K562 (cell line): ENCODE results near the gene TAC3. TPM values are rescaled to one million over a fixed set of nuclear protein-coding genes. Genes with fewer than 3 reads are reported as not detected.

Experiments used
- CHD1 ChIP-seq: fragments of 200-600 bp; sonication (generic); IDR thresholded peaks from one replicate; pipeline ENCODE4 v1.6.1; 2012; ENCODE audit warnings: mild to moderate bottlenecking, moderate library complexity, low read length, inconsistent platforms
- FOSL1 ChIP-seq: fragments of 200-800 bp; sonication (Bioruptor generic); conservative IDR thresholded peaks from 2 replicates; pipeline ENCODE4 v1.6.1; 2016; ENCODE audit warnings: missing genetic modification characterization, missing compliant biosample characterization
- FOXA3 ChIP-seq, 2 experiments: fragments of 450-650 bp in 1 of 2; sonication (generic) in 1 of 2; formaldehyde crosslinking; IDR thresholded peaks in 1 of 2; conservative IDR thresholded peaks in 1 of 2; 2 replicates each; pipeline versions ENCODE4 v1.4.0 to v1.8.0; 2020 to 2022; ENCODE audit warnings: mild to moderate bottlenecking in 2 of 2, missing genetic modification reagents in 1 of 2
- MAZ ChIP-seq, 2 experiments: fragments of 450-650 bp in 1 of 2; sonication (generic) in 1 of 2; formaldehyde crosslinking; IDR thresholded peaks in 1 of 2; conservative IDR thresholded peaks in 1 of 2; 2 replicates each; pipeline versions ENCODE4 v1.4.0 to v1.5.0; 2020; ENCODE audit warnings: mild to moderate bottlenecking in 1 of 2, missing genetic modification reagents in 1 of 2
- POLR2G ChIP-seq: fragments of 200-400 bp; formaldehyde crosslinking; IDR thresholded peaks from 2 replicates; pipeline ENCODE4 v1.6.1; 2017; ENCODE audit warnings: low read depth, mild to moderate bottlenecking, antibody characterized with exemption, low read length, moderate library complexity
- RBM39 ChIP-seq: fragments of 200-400 bp; formaldehyde crosslinking; optimal IDR thresholded peaks from 2 replicates; pipeline ENCODE3; 2018; ENCODE audit warnings: low read depth, low read length
- SRF ChIP-seq, 2 experiments: fragments of 250-450, 450-650 bp in 1 of 2; sonication (Bioruptor Pico) in 1 of 2; sonication (generic) in 1 of 2; formaldehyde crosslinking; IDR thresholded peaks; 2 replicates each; pipeline versions ENCODE4 v1.5.0 to v1.5.1; 2020 to 2022; ENCODE audit warnings: mild to moderate bottlenecking in 1 of 2, missing genetic modification reagents in 1 of 2
- ZBTB8A ChIP-seq: fragments of 450-650 bp; IDR thresholded peaks from 2 replicates; pipeline ENCODE4 v1.6.1; 2018; ENCODE audit warnings: mild to moderate bottlenecking, moderate library complexity; ENCODE audit not compliant: partially characterized antibody
- ZNF12 ChIP-seq: sonication (generic); formaldehyde crosslinking; IDR thresholded peaks from 2 replicates; pipeline ENCODE4 v1.4.0; 2020; ENCODE audit warnings: mild to moderate bottlenecking, missing genetic modification reagents
- ZNF707 ChIP-seq: fragments of 250-450 bp; sonication (Bioruptor Pico); conservative IDR thresholded peaks from 2 replicates; pipeline ENCODE4 v1.8.0; 2022; ENCODE audit warnings: inconsistent platforms, mild to moderate bottlenecking, moderate library complexity
- ZNF830 ChIP-seq: fragments of 250-450 bp; sonication (Bioruptor Pico); IDR thresholded peaks from 2 replicates; pipeline ENCODE4 v1.5.0; 2021; ENCODE audit warnings: mild to moderate bottlenecking
- polyA plus RNA-seq, 8 experiments: library from polyadenylated mRNA; depleted of rRNA in 4 of 8; stranded (reverse) in 5 of 8; unstranded in 3 of 8; fragments of >200 nt; fragmentation: Nextera tagmentation in 2 of 8; fragmentation: Illumina TruSeq in 1 of 8; extraction: Ambion mirVana in 2 of 8; extraction: Trizol in 1 of 8; gene quantifications; 2 replicates each; pipeline versions ENCODE4 v1.2.1 to v1.2.3, GENCODE V29; 2011 to 2014; ENCODE audit warnings: inconsistent platforms in 1 of 8, missing spikeins in 1 of 8
- total RNA-seq, 7 experiments: library from RNA; depleted of rRNA in 6 of 7; stranded (reverse); fragments of >200 nt in 6 of 7; fragmentation: Illumina TruSeq in 2 of 7; extraction: Trizol in 2 of 7; gene quantifications; 2 replicates each; pipeline versions ENCODE4 v1.2.1 to v1.2.3, GENCODE V29; 2011 to 2021; ENCODE audit warnings: low replicate concordance in 1 of 7
- TF ChIP-seq, protein P1 (sequence below): sonication (generic); IDR thresholded peaks from 2 replicates; pipeline ENCODE4 v1.6.1; 2016
- TF ChIP-seq, protein P2 (sequence below): sonication (generic); formaldehyde crosslinking; IDR thresholded peaks from 2 replicates; pipeline ENCODE4 v1.9.0; 2022; ENCODE audit warnings: mild to moderate bottlenecking, missing genetic modification reagents
- TF ChIP-seq, protein P3 (sequence below), 3 experiments: IDR thresholded peaks in 2 of 3; conservative IDR thresholded peaks in 1 of 3; 2 replicates each; pipeline ENCODE4 v1.5.1; 2011 to 2012; ENCODE audit warnings: low read length in 3 of 3, mild to moderate bottlenecking in 3 of 3, control low read depth in 2 of 3, improper control_type of control experiment in 1 of 3, inconsistent platforms in 1 of 3, low read depth in 1 of 3, mixed read lengths in 1 of 3, moderate library complexity in 1 of 3; ENCODE audit not compliant: insufficient read depth in 2 of 3
- TF ChIP-seq, protein P4 (sequence below), 2 experiments: fragments of 150-350 bp in 1 of 2; IDR thresholded peaks; 2 replicates each; pipeline ENCODE4 v1.6.1; 2012 to 2016; ENCODE audit warnings: low read depth in 2 of 2, low read length in 2 of 2, mild to moderate bottlenecking in 1 of 2, moderate library complexity in 1 of 2
- TF ChIP-seq, protein P5 (sequence below): fragments of 450-650 bp; formaldehyde crosslinking; conservative IDR thresholded peaks from 2 replicates; pipeline ENCODE4 v1.4.0; 2022; ENCODE audit warnings: mild to moderate bottlenecking, missing genetic modification characterization

Gene TAC3
- total and polyA plus RNA-seq, 9 of the 15 experiments (the other 6 are each of a cell fraction or from before 2014, with no cell fraction given), result 0.29 to 2.8 (median 1.4) TPM

DNA sequence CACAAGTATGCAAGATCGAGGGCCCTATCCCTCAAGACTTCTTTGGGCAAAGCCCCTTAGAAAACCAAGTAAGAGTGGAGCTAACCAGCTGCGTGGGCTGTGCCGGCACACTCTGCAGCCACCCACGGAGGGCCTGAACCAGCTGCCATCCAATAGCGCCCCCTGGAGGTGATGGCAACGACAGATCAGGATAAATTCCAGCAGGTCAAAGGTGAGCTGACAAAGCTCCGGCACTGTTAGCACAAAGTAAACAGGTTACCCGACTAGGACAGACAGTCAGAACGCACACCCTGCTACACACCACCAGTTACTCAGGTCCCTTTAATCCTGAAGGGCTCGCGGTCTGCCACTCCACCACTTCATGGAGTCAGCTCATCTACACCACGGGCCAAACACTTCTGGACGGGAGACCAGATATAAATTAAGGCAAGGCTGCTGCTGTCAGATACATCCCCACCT lies 14.9 kb downstream of the TAC3 start (continued):
- TF ChIP-seq, protein P1, sequence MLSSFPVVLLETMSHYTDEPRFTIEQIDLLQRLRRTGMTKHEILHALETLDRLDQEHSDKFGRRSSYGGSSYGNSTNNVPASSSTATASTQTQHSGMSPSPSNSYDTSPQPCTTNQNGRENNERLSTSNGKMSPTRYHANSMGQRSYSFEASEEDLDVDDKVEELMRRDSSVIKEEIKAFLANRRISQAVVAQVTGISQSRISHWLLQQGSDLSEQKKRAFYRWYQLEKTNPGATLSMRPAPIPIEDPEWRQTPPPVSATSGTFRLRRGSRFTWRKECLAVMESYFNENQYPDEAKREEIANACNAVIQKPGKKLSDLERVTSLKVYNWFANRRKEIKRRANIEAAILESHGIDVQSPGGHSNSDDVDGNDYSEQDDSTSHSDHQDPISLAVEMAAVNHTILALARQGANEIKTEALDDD, result peak; percentile 88
- TF ChIP-seq FOSL1 (tag), result no peak
- no peak for TF ChIP-seq POLR2G
- peak in 1 of 2 experiments; percentile 31; a peak in 1 of 4 replicates for TF ChIP-seq SRF (CRISPR knock-in tag; IDR thresholded peaks at IDR 0.05)
- peak; percentile 52 to 87 for TF ChIP-seq FOXA3 (CRISPR knock-in tag; conservative IDR thresholded peaks at IDR 0.05 in 1 of 2, IDR thresholded peaks at IDR 0.05 in 1 of 2)
- TF ChIP-seq ZBTB8A, result no peak
- TF ChIP-seq, protein P2, sequence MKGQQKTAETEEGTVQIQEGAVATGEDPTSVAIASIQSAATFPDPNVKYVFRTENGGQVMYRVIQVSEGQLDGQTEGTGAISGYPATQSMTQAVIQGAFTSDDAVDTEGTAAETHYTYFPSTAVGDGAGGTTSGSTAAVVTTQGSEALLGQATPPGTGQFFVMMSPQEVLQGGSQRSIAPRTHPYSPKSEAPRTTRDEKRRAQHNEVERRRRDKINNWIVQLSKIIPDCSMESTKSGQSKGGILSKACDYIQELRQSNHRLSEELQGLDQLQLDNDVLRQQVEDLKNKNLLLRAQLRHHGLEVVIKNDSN (CRISPR knock-in tag), result no peak
- peak; percentile 35 to 62; a peak in 1 of 4 replicates for TF ChIP-seq MAZ (CRISPR knock-in tag; conservative IDR thresholded peaks at IDR 0.05 in 1 of 2, IDR thresholded peaks at IDR 0.05 in 1 of 2)
- TF ChIP-seq, protein P3, sequence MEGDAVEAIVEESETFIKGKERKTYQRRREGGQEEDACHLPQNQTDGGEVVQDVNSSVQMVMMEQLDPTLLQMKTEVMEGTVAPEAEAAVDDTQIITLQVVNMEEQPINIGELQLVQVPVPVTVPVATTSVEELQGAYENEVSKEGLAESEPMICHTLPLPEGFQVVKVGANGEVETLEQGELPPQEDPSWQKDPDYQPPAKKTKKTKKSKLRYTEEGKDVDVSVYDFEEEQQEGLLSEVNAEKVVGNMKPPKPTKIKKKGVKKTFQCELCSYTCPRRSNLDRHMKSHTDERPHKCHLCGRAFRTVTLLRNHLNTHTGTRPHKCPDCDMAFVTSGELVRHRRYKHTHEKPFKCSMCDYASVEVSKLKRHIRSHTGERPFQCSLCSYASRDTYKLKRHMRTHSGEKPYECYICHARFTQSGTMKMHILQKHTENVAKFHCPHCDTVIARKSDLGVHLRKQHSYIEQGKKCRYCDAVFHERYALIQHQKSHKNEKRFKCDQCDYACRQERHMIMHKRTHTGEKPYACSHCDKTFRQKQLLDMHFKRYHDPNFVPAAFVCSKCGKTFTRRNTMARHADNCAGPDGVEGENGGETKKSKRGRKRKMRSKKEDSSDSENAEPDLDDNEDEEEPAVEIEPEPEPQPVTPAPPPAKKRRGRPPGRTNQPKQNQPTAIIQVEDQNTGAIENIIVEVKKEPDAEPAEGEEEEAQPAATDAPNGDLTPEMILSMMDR (IDR thresholded peaks at IDR 0.05 in 2 of 3, conservative IDR thresholded peaks at IDR 0.05 in 1 of 3; ENCODE audit: insufficient read depth in 2 of 3, low read depth in 1 of 3, low read length in 3 of 3), result peak; percentile 93
- TF ChIP-seq, protein P4, sequence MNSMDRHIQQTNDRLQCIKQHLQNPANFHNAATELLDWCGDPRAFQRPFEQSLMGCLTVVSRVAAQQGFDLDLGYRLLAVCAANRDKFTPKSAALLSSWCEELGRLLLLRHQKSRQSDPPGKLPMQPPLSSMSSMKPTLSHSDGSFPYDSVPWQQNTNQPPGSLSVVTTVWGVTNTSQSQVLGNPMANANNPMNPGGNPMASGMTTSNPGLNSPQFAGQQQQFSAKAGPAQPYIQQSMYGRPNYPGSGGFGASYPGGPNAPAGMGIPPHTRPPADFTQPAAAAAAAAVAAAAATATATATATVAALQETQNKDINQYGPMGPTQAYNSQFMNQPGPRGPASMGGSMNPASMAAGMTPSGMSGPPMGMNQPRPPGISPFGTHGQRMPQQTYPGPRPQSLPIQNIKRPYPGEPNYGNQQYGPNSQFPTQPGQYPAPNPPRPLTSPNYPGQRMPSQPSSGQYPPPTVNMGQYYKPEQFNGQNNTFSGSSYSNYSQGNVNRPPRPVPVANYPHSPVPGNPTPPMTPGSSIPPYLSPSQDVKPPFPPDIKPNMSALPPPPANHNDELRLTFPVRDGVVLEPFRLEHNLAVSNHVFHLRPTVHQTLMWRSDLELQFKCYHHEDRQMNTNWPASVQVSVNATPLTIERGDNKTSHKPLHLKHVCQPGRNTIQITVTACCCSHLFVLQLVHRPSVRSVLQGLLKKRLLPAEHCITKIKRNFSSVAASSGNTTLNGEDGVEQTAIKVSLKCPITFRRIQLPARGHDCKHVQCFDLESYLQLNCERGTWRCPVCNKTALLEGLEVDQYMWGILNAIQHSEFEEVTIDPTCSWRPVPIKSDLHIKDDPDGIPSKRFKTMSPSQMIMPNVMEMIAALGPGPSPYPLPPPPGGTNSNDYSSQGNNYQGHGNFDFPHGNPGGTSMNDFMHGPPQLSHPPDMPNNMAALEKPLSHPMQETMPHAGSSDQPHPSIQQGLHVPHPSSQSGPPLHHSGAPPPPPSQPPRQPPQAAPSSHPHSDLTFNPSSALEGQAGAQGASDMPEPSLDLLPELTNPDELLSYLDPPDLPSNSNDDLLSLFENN (IDR thresholded peaks at IDR 0.05; ENCODE audit: low read depth in 2 of 2, low read length in 2 of 2), result 0 out of 4 replicates have a peak, but pooled peaks of 1 of the 2 experiments have one; percentile 30
- no peak for TF ChIP-seq CHD1
- no peak for TF ChIP-seq ZNF707 (CRISPR knock-in tag)
- TF ChIP-seq ZNF830 (CRISPR knock-in tag), result no peak
- no peak for TF ChIP-seq RBM39
- TF ChIP-seq, protein P5, sequence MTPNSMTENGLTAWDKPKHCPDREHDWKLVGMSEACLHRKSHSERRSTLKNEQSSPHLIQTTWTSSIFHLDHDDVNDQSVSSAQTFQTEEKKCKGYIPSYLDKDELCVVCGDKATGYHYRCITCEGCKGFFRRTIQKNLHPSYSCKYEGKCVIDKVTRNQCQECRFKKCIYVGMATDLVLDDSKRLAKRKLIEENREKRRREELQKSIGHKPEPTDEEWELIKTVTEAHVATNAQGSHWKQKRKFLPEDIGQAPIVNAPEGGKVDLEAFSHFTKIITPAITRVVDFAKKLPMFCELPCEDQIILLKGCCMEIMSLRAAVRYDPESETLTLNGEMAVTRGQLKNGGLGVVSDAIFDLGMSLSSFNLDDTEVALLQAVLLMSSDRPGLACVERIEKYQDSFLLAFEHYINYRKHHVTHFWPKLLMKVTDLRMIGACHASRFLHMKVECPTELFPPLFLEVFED (CRISPR knock-in tag), result no peak
- TF ChIP-seq ZNF12 (CRISPR knock-in tag), result no peak
